ENCODE measurements around the gene TTLL11. TPM values are rescaled to one million over a fixed set of nuclear protein-coding genes. Genes with fewer than 3 reads are reported as not detected.

Gene TTLL11
- total RNA-seq, 1 experiment from 2014 or later = 1.5 TPM

DNA sequence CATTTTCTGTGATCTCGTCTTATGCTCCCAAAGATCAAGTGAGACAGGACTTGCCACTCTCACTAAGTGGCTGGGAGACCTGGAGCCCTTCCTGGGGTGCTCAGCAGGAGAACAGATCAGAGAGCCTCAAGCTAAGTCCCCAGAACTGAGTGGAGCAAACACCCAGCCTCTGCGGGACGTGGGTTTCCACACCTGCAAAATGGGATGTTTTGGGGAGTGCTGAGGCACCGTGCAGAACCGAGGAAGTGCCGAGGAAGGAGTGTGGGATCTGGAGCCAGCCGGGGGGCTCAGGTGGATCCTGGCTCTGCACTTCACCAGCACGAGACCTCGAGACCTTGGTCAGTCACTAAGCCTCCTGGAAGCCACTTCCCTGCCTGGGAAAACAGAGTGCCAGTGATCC, 275.6 kb downstream of the TTLL11 start:
- Histone ChIP-seq H4K20me1 (ENCODE audit: control insufficient read depth, insufficient read depth, insufficient read length) (no peaks in the 10 kb centered on the region), H2BK5ac (ENCODE audit: insufficient read length, low read length) (no peak overlapping the region), H2BK15ac (ENCODE audit: low read depth, low read length) (no peak overlapping the region), H3K18ac (ENCODE audit: insufficient read length, low read depth, low read length) (no peak overlapping the region), H3K23ac (ENCODE audit: insufficient read length, low read depth, low read length) (no peak overlapping the region), H3K4ac (ENCODE audit: low read depth, low read length) (no peak overlapping the region), H4K91ac (ENCODE audit: insufficient read length, low read depth, low read length) (no peak overlapping the region), H3K4me2 (ENCODE audit: insufficient read depth, insufficient read length, low read length) (no peak overlapping the region), H3K9ac (ENCODE audit: extremely low read depth, insufficient read length, low read length) (no peak overlapping the region), H4K8ac (replicated peaks; ENCODE audit: insufficient read length, low read depth, low read length) (no peak overlapping the region), H3K56ac (ENCODE audit: insufficient read length, low read depth, low read length) (no peak overlapping the region), H3K4me1 (ENCODE audit: insufficient read depth, low read length) (peaks cover 7% of the 10 kb centered on the region; the same call in 1 of the 2 replicates), H3T11ph (ENCODE audit: low read length) (no peak overlapping the region), H3K23me2 (ENCODE audit: insufficient read length, low read depth, low read length, poor library complexity, severe bottlenecking) (no peaks in the 10 kb centered on the region), H2BK12ac (ENCODE audit: insufficient read length, low read depth, low read length) (no peak overlapping the region), H3K14ac (ENCODE audit: insufficient read depth, low read length) (no peak overlapping the region), H3K27me3 (ENCODE audit: insufficient read depth, low read length) (no peaks in the 10 kb centered on the region), H3K79me1 (ENCODE audit: insufficient read depth, low read depth, low read length, poor library complexity, severe bottlenecking) (no peaks in the 10 kb centered on the region), H2BK20ac (ENCODE audit: low read depth, low read length, poor library complexity, severe bottlenecking) (no peak overlapping the region), H3K27ac (ENCODE audit: insufficient read length, low read depth, low read length) (no peak overlapping the region), H3K9me3 (ENCODE audit: control insufficient read depth, low read depth, low read length) (no peaks in the 10 kb centered on the region), H3K79me2 (ENCODE audit: insufficient read depth, low read length) (no peaks in the 10 kb centered on the region), H2AFZ (ENCODE audit: low read length) (no peak overlapping the region), H4K5ac (ENCODE audit: insufficient read length, low read depth, low read length) (no peak overlapping the region), H2AK5ac (ENCODE audit: insufficient read length, low read length) (no peak overlapping the region), H2BK120ac (ENCODE audit: low read depth, low read length, poor library complexity, severe bottlenecking) (no peak overlapping the region)
- DNase-seq = no peak
- WGBS (ENCODE audit: extremely low coverage, insufficient read length, low lambda C conversion rate) = no CpG with 5 or more reads among the region's 9 CpGs
- H3K4me1 Mint-ChIP-seq = peaks cover 47 to 70% of the 10 kb centered on the region in 2 experiments
- no peaks in the 10 kb centered on the region for H3K36me3 Mint-ChIP-seq (ENCODE audit: insufficient read depth in 1 of 3, low read depth in 3 of 3)
- peaks cover 0 to 4% of the 10 kb centered on the region in 2 experiments; a peak in 2 of 5 replicates for H3K9me3 Mint-ChIP-seq
- TF ChIP-seq, protein P1, sequence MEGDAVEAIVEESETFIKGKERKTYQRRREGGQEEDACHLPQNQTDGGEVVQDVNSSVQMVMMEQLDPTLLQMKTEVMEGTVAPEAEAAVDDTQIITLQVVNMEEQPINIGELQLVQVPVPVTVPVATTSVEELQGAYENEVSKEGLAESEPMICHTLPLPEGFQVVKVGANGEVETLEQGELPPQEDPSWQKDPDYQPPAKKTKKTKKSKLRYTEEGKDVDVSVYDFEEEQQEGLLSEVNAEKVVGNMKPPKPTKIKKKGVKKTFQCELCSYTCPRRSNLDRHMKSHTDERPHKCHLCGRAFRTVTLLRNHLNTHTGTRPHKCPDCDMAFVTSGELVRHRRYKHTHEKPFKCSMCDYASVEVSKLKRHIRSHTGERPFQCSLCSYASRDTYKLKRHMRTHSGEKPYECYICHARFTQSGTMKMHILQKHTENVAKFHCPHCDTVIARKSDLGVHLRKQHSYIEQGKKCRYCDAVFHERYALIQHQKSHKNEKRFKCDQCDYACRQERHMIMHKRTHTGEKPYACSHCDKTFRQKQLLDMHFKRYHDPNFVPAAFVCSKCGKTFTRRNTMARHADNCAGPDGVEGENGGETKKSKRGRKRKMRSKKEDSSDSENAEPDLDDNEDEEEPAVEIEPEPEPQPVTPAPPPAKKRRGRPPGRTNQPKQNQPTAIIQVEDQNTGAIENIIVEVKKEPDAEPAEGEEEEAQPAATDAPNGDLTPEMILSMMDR (conservative IDR thresholded peaks at IDR 0.05) = no peak
- H3K27ac Mint-ChIP-seq = no peak overlapping the region
- H3K27me3 Mint-ChIP-seq (ENCODE audit: low read depth) = peaks cover 10% of the 10 kb centered on the region
- H3K4me3 Mint-ChIP-seq = no peak overlapping the region

Measured in H9 (cell line).